ENCODE data around the gene ACTN1.

Gene ACTN1

GRCh38 chr14:68836082-68836481 is 143.0 kb downstream of the ACTN1 start:
- in situ Hi-C loops (cut with MboI; ENCODE audit: low sequenced_read_pairs) = no loop called here

DNA sequence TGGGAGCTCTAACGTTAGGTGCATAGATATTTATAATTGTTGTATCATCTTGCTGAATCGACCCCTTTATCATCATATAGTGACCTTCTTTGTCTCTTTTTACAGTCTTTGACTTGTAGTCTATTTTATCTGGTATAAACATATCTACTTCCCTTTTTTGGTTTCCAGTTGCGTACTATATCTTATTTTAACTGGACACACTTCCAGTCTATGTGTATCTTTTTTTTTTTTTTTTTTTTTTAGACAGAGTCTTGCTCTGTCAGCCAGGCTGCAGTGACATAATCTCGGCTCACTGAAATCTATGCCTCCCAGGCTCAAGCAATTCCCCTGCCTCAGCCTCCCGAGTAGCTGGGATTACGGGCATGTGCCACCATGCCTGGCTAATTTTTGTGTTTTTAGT is 144.3 kb downstream of the ACTN1 start:
- in situ Hi-C loops (cut with MboI; ENCODE audit: low sequenced_read_pairs) = no loop called here

- in situ Hi-C loops (cut with MboI; ENCODE audit: low sequenced_read_pairs) = no loop called here
Observed at GRCh38 chr14:68828698-68829097, 150.4 kb downstream of the ACTN1 start.

DNA sequence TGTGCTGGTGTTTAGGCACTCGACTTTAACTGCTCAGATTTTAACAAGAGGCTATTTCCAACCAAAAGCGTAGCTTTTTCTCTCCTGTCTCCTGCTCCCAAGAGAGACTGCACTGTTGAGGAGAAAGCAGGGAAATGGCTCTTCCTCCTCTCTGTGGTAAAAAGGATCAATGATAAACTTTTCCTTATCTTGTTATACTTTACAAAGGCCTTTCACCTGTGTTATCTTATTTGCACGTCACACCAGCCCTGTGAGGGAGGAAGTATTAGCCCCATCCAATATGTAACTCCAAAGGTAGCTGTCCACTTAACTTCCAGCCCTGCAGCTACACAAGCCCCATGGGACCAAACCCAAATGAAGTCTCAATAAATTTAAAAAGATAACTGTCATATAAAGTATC is 153.4 kb downstream of the ACTN1 start:
- in situ Hi-C loops (cut with MboI; ENCODE audit: low sequenced_read_pairs) = no loop called here

DNA sequence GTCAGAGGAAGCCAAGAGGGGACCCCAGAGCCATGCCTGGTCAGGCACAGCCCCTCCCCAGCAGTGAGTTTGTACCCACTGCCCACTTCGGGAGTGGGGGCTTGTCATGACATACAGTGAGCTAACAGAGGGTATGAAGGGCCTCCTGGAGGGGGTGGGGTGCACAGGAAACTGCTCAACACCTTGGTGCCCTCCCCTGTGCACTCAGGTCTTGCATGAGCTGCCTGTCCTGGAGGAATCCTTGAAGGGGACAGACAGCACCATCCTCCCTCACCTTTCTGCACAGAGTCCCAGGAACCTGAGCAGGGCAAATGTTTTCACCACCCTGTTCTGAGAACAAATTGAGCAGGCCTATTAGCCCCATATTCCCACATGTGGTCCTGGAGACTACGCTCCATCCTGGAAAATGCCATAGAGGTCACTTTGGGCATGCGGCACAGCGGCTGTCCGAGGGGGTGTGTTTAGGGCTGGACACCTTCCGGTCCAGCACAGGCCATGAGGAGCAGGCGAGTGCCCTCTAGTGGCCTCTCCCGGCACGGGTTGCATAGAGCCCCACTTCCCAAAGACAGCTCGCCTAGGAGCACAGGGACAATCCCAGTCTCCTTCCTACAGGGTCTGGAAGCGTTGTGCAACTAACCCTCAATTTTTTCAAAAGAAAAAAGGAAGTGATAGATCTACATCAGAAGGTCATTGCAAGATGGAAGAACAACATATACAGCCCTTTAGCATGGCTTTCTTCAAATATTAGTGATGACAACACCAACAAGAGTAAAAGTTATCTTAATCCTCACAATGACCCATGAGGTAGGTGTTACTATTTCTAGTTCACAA is 154.4 kb downstream of the ACTN1 start:
- in situ Hi-C loops (cut with MboI; ENCODE audit: low sequenced_read_pairs) = loop anchor here (25.0 kb wide), 1 partner anchor 887 kb away; no protein-coding TSS in a partner anchor

DNA sequence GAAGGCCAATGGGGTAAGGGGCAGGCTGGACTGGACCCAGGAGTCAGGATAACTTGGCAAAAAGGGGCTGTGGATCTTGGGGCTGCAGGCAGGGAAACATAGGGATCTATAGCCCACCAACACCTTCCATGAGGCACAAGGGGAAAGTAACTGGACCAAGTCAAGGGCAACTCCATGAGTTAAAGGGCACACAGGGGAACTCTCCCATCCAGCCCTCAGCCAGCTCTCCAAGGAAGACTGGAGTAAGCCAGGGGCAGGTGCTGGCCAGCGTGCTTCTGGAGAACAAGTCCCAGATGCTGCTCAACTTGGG is 154.9 kb downstream of the ACTN1 start:
- in situ Hi-C loops (cut with MboI; ENCODE audit: low sequenced_read_pairs) = loop anchor here (25.0 kb wide), 1 partner anchor 887 kb away; no protein-coding TSS in a partner anchor

Measured in hTERT RPE-1 (cell line).